GM19193 (cell line): ENCODE measurements around the gene KANTR.

Experiments used
- POLR2A ChIP-seq: IDR thresholded peaks from 4 replicates; pipeline ENCODE4 v1.6.1; 2011; ENCODE audit not compliant: insufficient read depth, insufficient read length; ENCODE audit errors: extremely low read depth

KANTR gene, protein sequence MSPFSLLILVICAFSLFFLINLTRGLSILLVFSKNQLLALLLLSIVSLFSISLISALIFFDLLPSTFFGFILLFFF

DNA sequence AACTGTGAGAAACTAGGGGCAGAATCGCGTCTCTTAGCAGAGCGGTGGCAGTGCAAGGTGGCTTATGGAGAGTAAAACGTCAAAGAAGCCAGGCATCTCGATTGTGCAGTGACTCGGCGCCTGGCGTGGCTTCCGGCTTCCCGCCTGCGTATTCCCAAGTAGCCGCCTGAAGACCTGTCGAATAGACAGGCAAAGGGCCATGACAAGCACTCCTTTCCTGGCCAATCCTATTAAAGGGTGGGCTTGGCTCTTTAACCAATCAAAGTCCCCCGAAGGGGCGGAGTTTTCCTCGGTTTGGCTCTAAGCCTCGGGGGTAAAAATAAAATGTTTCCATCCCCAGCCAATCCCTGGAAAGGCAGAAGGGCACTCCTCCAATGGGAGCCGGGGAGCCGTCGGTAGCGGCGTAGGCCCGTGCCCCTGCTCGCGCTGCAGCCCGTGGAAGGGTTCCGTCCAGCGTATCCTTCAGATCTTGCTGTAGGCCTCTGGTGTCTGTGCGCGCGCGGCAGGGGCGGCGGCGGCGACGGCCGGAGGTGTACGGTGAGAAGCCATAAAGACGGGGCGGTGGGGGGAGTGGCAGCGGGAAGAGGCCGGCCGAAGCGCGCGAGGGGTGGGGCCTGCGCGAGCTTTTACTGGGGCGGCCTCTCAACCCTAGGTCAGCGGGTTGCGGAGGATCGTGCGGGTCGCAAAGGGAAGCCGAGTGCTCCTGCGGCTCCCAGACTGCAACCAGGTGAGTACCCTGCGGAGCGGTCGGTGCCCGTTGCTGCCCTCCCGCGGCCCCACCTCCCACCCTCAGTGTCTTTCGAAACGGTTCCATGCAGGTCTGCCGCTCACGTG lies at the start of gene KANTR:
KANTR (plus strand) TSS at position 395 of the 834 bp plus-strand sequence. CDS start 30,131 bp downstream, outside the sequence.
- peak; percentile 42 for TF ChIP-seq POLR2A

DNA sequence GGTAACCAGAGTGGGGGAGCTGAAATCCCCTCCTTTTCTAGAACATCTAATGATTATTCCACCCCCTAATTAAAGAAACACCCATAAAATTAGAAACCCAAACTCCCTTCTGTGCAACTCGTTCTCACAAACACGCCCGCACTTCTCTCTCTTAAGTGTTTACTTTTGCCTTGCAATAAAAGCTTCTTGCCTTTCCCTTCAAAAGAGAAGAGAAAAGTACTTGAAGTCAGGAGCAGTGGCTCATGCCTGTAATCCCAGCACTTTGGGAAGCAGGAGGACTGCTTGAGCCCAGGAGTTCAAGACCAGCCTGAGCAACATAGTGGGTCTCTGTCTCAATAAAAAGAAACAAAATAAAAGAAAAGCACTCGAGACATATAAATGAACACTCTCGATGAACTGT lies 48.9 kb upstream of the KANTR start:
- no peak for TF ChIP-seq POLR2A

DNA sequence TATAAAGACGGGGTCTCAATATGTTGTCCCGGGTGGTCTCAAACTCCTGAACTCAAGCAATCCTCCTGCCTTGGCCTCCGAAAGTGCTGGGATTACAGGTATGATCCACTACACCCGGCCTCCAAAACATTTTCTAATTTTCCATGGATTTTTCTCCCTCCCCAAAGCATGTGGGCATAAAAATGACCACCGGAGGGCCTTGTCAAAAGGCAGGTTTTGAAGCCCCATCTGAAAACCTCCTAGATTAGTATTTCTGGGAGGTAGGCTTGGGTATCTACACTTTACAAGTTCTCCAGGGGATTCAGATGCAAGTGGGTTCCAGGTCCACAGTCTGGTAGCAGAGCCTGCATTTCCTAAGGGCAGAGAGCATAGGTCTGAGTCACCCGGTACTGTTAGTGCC lies 46.7 kb upstream of the KANTR start:
- TF ChIP-seq POLR2A, result no peak

DNA sequence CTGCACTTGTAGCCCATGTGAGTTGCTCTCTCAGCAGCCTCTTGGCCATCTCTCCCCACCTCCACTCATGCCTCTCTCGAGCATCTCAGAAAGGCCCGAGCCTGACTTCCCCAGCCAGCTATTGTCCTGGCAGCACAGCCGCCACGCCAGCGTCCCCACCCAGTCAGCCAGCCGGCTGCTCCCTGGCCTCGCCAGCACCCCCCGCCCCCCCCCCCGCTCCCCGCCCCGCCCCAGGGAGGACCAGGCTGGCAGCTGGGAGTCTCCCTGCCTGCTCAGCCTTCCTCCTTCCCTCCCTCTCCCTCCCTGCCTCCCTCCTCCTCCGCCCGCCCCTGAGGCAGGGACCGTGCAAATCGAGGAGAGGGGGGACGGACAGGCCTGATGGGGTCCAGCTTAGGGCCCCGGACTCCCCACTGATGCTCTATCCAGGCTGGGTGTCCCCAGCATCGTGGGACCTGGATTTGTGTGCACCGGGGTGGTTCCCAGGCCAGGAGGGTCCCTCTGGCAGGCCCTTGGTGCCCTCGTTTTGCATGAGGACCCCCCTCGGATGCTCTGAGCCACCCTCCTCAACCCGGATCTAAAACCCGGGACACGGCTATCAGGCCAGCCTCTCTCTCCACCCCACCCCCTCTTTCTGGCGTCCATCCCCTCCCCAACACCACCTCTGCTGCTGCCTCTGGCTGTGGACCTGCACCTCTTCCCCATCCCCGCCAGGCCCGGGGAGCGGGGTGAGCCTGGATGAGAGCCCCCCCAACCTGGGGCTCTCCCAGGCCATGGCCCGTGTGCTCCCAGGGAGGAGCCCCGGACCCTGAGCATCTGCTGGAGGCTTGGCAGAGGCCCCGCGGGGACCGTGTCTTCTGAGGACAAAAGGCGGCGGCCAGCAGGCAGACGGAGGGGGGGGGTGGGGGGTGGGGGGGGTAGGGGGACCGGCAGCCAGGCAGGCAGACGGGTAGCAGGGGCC lies 45.5 kb upstream of the KANTR start, which contains the start of gene GPR173:
GPR173 (plus strand) TSS at position 621 of the 958 bp plus-strand sequence. CDS start 27,833 bp downstream, outside the sequence.
- TF ChIP-seq POLR2A, result no peak

DNA sequence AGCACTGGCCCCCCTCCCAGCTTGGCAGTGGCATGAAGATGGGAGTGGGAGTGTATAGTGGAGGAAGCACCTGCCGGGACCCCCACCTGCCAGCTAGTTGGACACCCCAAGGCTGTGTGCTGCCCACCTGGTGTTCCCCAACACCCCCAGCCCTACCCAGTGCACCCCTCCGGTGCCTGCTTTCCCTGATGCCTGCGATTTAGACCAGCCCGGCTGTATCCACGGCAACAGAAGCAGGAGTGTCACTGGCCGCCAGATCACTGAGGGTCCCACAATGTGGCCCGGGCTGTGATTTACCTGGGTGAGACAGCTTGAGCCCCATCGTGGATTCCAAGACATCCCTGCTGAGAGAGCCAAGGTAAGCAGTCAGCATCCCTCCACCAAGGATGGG lies 44.8 kb upstream of the KANTR start:
- TF ChIP-seq POLR2A, result no peak

DNA sequence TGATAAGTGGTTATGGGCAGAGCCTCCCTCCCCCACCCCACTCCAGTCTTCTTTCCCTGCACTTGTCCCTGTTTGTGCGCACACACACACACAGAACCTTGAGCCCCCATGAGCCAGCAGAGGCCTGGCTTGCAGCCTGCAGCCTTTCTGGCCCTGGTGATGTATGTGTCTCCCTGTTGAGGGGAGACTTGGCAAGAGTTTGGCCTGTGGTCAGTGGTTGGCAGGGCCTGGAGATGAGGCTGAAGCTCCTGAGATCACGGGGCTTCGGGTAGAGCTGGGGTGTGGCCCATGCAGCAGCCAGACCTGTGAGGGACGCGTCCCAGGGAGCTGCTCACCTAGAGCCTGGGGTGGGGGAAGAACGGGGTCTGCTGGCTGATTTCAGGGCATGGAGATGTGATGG lies 43.1 kb upstream of the KANTR start:
- no peak for TF ChIP-seq POLR2A

DNA sequence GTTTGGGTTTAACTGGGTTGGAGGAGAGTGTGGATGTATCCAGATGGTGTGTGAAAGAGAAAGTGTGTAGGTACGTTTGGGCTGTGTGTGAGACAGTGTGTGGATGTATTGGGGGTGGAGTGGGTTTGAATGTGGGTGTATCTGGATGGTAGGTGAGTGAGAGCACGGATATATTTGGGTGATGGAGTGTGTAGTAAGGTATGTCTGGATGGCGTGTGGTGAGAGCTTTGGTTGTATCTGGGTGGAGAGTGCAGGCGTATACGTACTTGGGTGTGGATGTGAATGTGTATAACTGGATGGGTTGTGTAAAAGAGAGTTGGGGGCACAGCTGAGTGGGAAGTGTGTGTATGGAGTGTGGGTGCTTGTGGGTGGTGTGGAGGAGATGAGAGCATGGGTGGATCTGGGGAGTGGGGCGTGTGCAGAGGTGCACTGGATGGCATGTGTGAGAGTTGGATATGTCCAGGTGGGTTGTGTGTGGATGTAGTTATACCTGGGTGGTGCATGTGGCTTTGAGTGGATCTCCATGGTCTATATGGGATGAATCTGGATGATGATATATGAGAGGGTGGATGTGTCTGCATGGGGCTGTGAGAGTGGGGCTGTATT lies 38.6 kb upstream of the KANTR start:
- no peak for TF ChIP-seq POLR2A

DNA sequence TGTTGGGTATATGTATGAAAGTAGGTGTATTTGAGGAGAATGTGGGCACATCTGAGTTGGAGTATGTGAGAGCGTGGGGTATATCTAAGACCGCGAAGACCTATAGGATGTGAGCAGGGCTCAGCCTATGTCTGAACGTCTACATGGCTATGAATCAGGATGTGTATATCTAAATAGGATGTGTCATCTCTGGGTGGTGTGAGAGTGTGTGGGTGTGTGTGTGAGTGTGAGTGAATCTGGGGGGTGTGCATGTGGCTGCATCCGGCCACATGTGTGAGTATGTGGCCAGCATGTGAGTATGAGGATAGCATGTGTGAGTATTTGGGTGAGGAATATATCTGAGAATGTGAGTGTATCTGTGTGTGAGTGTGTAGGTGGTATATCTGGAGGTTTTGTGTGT lies 37.6 kb upstream of the KANTR start:
- no peak for TF ChIP-seq POLR2A

DNA sequence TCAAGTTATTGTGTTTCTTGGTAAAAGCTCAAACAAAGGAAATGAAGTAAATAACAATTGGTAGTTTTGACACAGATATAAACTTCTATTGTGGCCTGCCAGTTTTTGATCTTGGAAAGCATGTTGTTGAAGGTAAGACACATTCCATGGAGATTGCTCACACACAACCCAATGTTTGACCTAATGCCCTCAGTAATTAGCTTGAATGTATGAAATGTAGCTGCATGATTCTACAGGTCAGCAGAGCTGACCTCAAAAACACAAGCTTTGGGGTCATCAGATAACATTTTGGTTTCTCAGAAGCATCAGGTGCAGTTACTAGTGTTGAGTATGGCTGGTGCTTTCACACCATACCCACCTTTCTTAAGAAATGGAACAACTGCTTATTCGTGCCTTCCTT lies 28.8 kb upstream of the KANTR start:
- no peak for TF ChIP-seq POLR2A

DNA sequence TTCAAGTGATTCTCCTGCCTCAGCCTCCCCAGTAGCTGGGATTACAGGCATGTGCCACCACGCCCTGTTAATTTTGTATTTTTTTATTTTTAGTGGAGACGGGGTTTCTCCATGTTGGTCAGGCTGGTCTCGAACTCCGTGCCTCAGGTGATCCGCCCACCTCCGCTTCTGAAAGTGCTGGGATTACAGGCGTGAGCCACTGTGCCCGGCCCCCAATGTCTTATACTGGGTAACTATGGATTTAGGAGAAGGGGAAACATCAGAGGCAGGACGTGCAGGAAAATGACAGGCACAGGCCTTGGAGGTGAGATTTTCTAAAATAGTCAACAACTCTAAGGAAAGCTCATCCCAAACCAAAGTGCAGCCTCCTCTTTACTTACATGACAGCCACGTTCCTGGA lies 22.9 kb upstream of the KANTR start:
- TF ChIP-seq POLR2A, result no peak

DNA sequence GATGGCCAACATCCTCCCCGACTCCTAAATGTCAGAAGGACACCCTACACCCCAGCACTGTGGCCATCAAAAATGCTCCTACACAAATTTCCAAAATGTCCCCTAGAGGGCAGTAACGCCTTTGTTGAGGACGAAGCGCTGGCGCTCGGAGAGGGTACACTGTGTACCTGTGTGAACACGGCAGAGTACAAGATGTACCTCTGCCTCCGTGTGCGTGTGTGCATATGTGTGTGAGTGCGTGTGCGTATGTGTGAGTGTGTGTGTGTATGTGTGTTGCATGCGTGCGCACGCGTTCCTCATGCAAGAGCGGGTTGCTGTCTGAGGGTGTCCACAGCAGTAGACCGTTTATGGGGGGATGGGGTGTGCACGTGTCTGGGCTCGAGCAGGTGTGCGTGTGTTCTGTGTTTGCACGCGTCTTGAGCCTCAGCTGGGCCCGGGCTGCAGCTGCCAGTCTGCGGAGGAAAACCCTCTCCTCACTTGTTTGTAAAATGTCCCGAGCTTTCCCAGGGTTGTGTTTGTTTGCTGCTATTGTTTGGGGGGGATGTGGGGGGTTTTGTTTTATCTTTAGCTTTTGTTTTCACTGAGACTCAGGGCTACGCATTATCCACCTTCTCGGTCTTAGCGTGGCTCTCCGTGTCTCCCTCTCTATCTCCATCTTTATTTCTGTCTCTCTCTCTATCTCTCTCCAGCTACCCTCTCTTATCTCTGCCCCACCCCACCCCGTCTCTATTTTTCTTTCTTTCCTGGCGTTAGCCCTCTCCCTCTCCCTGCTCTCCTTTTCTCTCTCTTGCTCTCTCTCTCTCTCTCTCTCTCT lies 22.1 kb upstream of the KANTR start:
- peak; percentile 26 for TF ChIP-seq POLR2A

DNA sequence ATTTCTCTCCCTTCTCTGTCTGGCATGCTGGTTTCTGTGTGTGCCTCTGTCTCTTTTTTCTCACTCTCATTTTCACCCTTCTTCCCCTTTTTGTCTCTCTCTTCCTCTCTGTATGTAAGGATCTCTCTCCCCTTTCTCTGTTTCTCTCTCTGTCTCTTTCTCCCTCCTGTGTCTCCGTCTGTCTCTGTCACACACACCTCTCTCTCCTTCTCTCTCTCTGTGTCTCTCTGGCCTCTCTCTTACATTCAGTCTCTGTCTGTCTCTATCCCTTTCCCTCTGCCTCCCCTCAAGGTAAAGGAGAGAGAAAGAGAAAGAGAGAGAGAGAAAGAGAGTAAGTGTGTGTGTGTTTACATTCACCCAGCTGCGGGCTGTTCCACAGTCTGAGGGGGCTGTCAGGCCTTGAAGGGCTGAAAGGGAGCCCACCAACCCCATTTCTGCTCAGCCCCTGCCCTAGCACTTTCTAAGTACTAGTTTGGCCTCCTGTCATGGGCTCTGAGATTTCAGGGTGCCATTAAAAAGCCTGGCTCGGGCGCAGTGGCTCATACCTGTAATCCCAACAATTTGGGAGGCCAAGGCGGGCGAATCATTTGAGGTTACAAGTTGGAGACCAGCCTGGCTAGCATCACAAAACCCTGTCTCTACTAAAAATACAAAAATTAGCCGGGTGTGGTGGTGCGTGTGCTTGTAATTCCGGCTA lies 21.4 kb upstream of the KANTR start:
- no peak for TF ChIP-seq POLR2A

DNA sequence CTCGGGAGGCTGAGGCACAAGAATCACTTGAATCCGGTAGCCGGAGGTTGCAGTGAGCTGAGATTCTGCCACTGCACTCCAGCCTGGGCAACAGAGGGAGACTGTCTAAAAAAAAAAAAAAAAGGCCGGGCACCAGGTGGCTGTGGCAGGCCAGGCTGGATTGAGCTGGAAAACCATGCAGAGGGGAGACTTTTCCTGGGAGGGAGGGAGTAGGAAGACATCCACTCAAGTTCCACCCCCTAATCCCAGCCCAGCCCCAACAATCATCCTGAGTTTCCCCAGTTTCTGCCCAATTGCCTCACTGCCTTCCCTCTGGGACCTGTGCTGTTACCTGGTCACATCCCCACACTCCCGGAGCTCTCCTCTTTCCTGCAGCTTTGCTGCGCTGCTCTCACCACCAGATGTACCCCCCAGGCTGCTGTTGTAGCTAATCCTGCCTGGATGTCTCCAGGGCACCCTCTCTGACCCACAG lies 20.8 kb upstream of the KANTR start:
- no peak for TF ChIP-seq POLR2A
